VCaP (cell line): Measurements from ENCODE around the gene TSNAXIP1.
A peak's percentile ranks its signal among the peaks of the same experiment; 100 is the strongest.

Experiments used
- H3K27ac ChIP-seq: fragments of 450-650 bp; 2 replicates; pipeline ENCODE4 v1.5.1; 2017
- TF ChIP-seq, protein P1 (sequence below): fragments of 450-650 bp; conservative IDR thresholded peaks from 2 replicates; pipeline ENCODE4 v1.5.1; 2017; ENCODE audit warnings: mild to moderate bottlenecking, moderate library complexity

TSNAXIP1 gene

DNA sequence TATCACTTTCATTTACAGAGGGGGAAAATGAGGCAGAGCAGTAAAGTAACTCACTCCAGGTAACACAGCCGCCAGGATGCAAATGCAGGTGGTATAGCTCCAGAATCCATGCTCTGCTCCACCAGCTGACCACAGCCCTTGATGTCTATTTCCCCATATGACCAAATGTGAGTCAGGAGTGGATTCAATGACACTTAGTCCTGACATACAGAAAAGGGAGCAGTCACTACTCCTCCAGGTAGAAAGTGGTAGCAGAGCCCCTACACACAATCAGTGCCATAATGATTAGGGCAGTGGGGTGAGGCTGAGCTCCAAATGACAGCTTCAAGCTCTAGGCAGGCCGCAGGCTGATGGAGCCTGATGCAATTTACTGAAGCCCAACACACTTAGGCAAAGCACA is 44.3 kb upstream of the TSNAXIP1 start:
- TF ChIP-seq, protein P1, sequence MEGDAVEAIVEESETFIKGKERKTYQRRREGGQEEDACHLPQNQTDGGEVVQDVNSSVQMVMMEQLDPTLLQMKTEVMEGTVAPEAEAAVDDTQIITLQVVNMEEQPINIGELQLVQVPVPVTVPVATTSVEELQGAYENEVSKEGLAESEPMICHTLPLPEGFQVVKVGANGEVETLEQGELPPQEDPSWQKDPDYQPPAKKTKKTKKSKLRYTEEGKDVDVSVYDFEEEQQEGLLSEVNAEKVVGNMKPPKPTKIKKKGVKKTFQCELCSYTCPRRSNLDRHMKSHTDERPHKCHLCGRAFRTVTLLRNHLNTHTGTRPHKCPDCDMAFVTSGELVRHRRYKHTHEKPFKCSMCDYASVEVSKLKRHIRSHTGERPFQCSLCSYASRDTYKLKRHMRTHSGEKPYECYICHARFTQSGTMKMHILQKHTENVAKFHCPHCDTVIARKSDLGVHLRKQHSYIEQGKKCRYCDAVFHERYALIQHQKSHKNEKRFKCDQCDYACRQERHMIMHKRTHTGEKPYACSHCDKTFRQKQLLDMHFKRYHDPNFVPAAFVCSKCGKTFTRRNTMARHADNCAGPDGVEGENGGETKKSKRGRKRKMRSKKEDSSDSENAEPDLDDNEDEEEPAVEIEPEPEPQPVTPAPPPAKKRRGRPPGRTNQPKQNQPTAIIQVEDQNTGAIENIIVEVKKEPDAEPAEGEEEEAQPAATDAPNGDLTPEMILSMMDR, result no peak
- H3K27ac ChIP-seq, result no peak overlapping the region

DNA sequence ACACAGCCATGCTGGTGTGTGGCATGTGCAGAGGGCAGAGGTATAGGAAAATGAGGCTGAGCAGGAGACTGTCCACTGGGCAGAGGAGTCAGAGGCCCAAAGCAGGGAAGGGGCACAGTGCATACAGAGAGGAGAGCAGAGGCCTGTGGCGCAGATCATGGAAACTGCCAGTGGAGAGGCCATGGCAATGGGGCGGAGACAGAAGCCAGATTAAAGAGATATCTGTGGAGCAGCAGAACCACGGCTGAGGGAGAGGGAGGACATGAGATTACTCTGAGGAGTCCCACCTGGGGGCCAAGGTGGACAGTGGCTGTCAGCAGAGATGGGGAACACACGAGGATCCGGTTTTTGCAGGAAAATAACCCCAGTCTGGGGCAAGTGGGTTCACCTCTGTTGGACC is 43.6 kb upstream of the TSNAXIP1 start:
- TF ChIP-seq, protein P1, result no peak
- H3K27ac ChIP-seq, result no peak overlapping the region

DNA sequence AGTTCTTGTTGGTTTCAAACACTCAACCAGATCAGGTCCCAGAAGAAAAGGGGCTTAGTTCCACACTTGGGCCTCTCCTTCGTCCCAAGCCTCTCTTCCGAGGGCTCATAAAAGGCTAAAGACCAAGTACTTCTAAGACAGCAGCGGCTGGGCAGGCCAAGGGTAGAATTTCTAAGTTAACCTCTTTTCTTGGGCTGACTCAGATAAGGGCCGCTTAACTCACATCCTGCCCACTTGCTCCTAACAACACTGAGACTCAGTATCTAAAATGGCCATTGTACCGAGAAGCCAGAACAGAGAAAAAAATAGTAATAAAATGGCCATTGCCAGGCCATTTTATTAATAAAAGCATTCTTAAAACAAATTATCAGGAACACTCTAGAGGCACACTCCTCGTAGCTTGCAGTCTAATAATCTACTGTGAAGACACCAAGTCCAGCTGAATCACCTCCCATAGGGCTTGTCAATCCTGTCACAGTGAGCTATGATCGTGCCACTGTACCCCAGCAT is 42.5 kb upstream of the TSNAXIP1 start:
- H3K27ac ChIP-seq, result no peak overlapping the region
- TF ChIP-seq, protein P1, result no peak

DNA sequence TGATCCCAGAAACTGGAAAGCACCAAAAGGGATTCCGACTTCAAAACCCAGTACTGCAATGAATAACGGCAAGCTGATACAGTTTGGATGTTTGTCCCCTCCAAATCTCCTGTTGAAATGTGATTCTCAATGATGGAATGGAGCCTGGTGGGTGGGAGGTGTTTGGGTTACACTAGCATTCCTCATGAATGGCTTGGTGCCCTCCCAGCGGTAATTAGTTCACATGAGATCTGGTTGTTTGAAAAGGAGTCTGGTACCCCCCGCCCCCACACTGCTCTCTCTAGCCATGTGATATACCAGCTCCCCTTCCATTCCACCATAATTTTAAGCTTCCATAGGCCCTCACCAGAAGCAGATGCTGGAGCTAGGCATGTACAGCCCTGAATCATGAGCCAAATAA is 40.4 kb upstream of the TSNAXIP1 start:
- peak overlapping the region; percentile 20; the same call in 1 of the 2 replicates for H3K27ac ChIP-seq
- TF ChIP-seq, protein P1, result no peak

DNA sequence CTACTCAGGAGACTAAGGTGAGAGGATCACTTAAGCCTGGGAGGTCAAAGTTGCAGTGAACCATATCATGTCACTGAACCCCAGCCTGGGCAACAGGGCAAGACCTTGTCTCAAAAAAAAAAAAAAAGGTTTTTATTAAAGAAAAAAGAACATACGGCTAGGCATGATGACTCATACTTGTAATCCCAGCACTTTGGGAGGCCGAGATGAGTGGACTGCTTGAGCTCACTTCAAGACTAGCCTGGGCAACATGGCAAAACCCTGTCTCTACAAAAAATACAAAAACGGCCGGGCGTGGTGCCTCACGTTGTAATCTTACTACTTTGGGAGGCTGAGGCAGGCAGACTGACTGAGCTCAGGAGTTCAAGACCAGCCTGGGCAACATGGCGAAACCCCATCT is 38.7 kb upstream of the TSNAXIP1 start:
- TF ChIP-seq, protein P1, result no peak
- H3K27ac ChIP-seq, result no peak overlapping the region

DNA sequence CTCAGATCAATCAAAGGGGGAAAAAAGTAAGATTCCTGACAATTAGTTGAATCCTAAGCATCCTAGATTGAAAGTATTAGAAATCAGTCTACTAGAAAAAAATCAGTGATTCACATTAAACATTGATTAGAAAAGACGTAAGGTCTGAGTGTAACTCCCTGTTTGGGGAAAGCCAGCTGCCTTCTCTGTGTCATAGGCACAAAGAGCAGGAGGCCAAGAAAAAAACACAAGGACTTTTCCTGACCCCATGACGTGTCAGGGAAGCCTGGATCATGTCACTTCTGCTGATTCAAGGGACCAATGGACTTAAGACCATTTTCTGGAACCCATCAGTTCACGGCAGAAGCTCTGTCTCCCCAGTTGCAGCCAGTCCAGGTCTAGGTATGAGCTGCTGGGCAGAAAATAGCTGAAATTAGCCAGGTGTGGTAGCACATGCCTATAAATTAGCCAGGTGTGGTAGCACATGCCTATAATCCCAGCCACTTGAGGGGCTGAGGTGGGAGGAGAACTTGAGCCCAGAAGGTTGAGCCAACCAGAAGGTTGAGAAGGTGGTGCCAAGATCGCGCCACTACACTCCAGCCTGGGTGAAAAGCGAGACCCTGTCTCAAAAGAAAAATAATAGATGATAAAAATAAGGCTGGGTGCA is 36.2 kb upstream of the TSNAXIP1 start:
- H3K27ac ChIP-seq, result no peak overlapping the region
- TF ChIP-seq, protein P1, result no peak

DNA sequence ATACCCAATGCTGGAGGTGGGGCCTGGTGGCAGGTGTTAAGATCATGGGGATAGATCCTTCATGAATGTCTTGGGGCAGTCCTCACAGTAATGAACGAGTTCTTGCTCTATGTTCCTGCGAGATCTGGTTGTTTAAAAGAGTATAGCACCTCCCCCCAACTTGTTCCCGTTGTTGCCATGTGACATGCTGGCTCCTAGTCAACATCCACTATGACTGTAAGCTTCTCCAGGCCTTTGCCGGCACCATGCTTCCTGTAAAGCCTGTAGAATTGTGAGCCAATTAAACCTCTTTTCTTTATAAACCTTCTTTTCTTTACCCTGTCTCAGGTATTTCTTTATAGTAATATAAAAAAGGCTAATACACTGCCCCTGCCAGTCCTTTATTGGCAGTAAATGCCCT is 33.6 kb upstream of the TSNAXIP1 start:
- TF ChIP-seq, protein P1, result no peak
- H3K27ac ChIP-seq, result no peak overlapping the region; the same call in 1 of the 2 replicates
